Thoracic aorta (tissue), 2 donors: ENCODE measurements around the gene SH3GL3. TPM values are rescaled to one million over a fixed set of nuclear protein-coding genes. Genes with fewer than 3 reads are reported as not detected.
A peak's percentile ranks its signal among the peaks of the same experiment; 100 is the strongest.

ENCODE experiments used
- ATAC-seq: fragments of 150-250 bp; one replicate; pipeline ENCODE4 v1.8.0; 2017; ENCODE audit warnings: low read depth; ENCODE audit not compliant: insufficient number of reproducible peaks, low FRiP score
- DNase-seq: peaks from one replicate; pipeline ENCODE4 v3.0.0-alpha.2; 2020; ENCODE audit warnings: low spot score
- H3K27ac ChIP-seq, 2 donors: fragments of 200-600 bp; sonication (generic); 1 replicate in 1 of 2; 2 replicates in 1 of 2; pipeline ENCODE4 v1.5.1; 2016; ENCODE audit warnings: mild to moderate bottlenecking in 2 of 2, moderate library complexity in 2 of 2
- H3K27me3 ChIP-seq: fragments of 200-600 bp; sonication (generic); replicated peaks from 2 replicates; pipeline ENCODE4 v1.6.0; 2016; ENCODE audit warnings: mild to moderate bottlenecking; ENCODE audit not compliant: insufficient read depth
- H3K36me3 ChIP-seq: fragments of 200-600 bp; sonication (generic); one replicate; pipeline ENCODE4 v1.5.1; 2016
- H3K4me1 ChIP-seq, 2 donors: fragments of 200-600 bp; sonication (generic); 1 replicate in 1 of 2; 2 replicates in 1 of 2; pipeline versions ENCODE4 v1.5.1 to v1.6.0; 2016; ENCODE audit warnings: low read depth in 2 of 2, mild to moderate bottlenecking in 1 of 2; ENCODE audit not compliant: control insufficient read depth in 1 of 2
- H3K4me3 ChIP-seq: fragments of 200-600 bp; sonication (generic); 2 replicates; pipeline ENCODE4 v1.5.1; 2016; ENCODE audit warnings: mild to moderate bottlenecking
- H3K9me3 ChIP-seq: fragments of 200-600 bp; sonication (generic); 2 replicates; pipeline ENCODE4 v1.5.1; 2016
- total RNA-seq, 2 donors: library from RNA; depleted of rRNA; stranded (reverse); fragments of >200 nt; gene quantifications; one replicate each; pipeline versions ENCODE4 v1.1.0 to v1.2.3, GENCODE V29; 2016
- TF ChIP-seq, protein P1 (sequence below): fragments of 200-600 bp; sonication (generic); IDR thresholded peaks from one replicate; pipeline ENCODE4 v1.5.1; 2019; ENCODE audit warnings: antibody characterized with exemption

The SH3GL3 gene
- total RNA-seq, 2 donors from 2014 or later = 4.9 TPM; not detected in 1

DNA sequence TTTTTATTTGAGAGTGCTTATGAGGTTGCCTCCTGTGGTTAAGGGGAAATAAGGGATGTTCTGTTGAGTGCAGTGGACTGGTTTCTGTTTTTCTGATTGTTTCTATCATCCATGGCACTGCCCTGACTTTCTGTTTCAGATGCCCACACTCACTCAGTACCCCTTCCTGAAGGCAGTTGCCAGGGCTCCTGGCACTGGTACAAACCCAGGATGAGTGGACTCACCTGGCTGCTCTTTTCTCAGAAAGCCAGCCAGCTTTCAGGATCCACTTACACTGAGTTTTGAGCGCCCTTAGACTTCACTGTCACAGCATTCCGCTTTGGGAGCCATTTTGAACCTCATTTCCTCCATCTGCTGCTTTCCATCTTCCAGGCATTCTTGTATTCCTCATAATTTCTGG, 150.9 kb downstream of the SH3GL3 start:
- no peak for ATAC-seq
- no peak overlapping the region for H3K4me3 ChIP-seq

DNA sequence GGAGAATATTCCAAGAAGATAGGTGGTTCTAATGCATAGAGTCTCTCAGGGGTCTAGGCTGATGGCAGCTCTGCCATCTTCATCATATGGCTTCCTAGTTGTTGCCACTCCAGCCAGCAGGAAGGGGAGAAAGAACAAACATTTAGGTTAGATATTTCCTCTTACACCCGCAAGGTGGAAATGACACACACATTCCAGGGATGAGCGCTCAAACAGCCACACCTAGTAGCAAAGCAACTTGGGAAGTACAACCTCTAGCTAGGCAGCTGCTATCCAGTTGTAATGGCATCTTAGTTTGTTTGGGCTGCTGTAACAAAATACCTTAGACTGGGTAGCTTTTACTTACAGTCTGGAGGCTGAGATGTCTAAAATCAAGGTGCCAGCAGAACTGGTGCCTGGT, 154.9 kb downstream of the SH3GL3 start:
- Histone ChIP-seq H3K27ac (no peak overlapping the region), H3K4me3 (no peak overlapping the region), H3K27me3 (no peaks in the 10 kb centered on the region), H3K4me1 (peaks cover 13 to 14% of the 10 kb centered on the region in 2 donors), H3K9me3 (no peaks in the 10 kb centered on the region), H3K36me3 (no peaks in the 10 kb centered on the region)
- TF ChIP-seq, protein P1, sequence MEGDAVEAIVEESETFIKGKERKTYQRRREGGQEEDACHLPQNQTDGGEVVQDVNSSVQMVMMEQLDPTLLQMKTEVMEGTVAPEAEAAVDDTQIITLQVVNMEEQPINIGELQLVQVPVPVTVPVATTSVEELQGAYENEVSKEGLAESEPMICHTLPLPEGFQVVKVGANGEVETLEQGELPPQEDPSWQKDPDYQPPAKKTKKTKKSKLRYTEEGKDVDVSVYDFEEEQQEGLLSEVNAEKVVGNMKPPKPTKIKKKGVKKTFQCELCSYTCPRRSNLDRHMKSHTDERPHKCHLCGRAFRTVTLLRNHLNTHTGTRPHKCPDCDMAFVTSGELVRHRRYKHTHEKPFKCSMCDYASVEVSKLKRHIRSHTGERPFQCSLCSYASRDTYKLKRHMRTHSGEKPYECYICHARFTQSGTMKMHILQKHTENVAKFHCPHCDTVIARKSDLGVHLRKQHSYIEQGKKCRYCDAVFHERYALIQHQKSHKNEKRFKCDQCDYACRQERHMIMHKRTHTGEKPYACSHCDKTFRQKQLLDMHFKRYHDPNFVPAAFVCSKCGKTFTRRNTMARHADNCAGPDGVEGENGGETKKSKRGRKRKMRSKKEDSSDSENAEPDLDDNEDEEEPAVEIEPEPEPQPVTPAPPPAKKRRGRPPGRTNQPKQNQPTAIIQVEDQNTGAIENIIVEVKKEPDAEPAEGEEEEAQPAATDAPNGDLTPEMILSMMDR = no peak
- ATAC-seq = no peak
- DNase-seq = no peak

More for the DNA sequence above, 150.9 kb downstream of the SH3GL3 start:
- no peak for DNase-seq
- H3K27me3 ChIP-seq = no peaks in the 10 kb centered on the region
- H3K36me3 ChIP-seq = no peaks in the 10 kb centered on the region
- no peak overlapping the region for H3K27ac ChIP-seq
- TF ChIP-seq, protein P1 = no peak
- no peaks in the 10 kb centered on the region for H3K9me3 ChIP-seq
- H3K4me1 ChIP-seq = no peaks in the 10 kb centered on the region

DNA sequence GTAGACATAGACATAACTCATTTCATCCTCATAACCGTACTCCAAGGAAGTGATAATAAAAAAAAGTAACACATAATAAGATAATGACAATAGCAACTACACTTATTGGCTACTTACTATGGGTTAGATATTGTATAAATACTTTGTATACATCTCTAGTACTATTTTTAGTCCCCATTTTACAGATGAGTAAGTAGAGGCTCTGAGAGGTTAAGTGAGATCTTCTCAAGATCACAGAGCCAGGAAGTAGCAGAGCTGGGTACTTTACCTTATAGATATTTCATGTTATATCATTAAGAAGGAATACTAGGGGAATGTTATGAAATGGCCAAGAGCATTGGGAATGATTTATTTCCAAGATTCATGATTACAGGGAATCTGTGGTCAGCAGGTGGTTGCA, 157.4 kb downstream of the SH3GL3 start:
- DNase-seq = no peak
- TF ChIP-seq, protein P1 = no peak
- no peak overlapping the region for H3K27ac ChIP-seq
- peaks cover 13 to 14% of the 10 kb centered on the region in 2 donors for H3K4me1 ChIP-seq
- no peak overlapping the region for H3K4me3 ChIP-seq
- no peaks in the 10 kb centered on the region for H3K27me3 ChIP-seq
- H3K9me3 ChIP-seq = no peaks in the 10 kb centered on the region
- ATAC-seq = no peak
- H3K36me3 ChIP-seq = no peaks in the 10 kb centered on the region

DNA sequence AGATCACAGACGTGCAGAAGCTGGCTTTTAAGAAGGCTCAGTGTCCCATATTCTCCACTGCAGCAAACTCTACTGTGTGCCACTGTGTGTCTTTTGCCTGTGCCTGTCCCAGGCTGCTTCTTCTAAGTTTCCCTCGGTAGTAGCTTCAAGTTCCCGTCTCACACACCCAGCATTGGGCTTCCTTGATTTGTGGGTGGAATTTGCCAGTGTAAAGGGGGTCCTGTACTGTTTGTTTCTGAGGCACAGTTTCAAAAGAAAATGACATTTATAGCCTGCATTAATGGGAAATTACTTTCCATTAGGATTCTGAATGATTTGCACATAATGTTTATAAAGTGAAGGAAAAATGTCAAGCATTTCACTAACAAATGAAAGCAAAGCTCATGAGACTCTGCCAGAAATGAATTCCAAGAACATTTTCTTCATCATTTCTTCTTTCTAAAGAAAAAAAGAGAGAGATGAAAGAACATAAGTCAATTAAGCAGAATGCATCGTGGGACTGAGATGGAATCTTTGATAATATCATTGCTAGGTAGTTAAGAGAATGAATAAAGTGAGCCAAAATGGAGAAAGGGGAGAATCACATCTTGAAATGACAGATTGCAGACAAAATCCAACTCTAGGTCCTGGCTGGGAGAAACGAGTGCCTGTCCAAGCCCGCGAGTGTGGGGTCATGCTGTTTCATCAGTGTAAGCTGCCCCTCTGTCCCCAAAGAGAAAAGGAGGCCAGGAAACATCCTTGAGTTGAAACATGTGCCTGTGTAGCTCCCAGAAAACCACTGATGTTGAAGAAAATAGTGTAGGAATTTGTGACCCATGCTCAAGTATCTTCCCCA, 158.2 kb downstream of the SH3GL3 start:
- Histone ChIP-seq H3K36me3 (no peaks in the 10 kb centered on the region), H3K4me3 (peak overlapping the region; percentile 50), H3K27ac (no peak overlapping the region), H3K27me3 (no peaks in the 10 kb centered on the region), H3K4me1 (peaks cover 13 to 14% of the 10 kb centered on the region in 2 donors), H3K9me3 (no peaks in the 10 kb centered on the region)
- ATAC-seq (no peak), DNase-seq (no peak)
- TF ChIP-seq, protein P1 = no peak

DNA sequence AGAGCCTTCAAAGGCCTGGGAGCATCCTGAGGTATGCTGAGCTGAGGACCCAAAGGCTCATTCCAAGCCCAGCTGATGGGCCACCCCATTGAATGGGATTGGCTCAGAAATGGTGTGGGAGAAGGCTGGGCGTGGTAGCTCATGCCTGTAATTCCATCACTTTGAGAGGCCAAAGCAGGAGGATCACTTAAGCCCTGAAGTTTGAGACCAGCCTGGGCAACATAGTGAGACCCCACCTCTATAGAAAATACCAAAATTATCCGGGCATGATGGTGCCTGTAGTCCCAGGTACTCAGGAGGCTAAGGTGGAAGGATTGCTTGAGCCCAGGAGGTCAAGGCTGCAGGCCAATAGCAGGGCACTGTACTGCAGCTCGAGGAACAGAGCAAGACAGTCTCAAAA, 163.0 kb downstream of the SH3GL3 start:
- no peak for ATAC-seq
- Histone ChIP-seq H3K4me3 (no peak overlapping the region), H3K9me3 (no peaks in the 10 kb centered on the region), H3K4me1 (peaks cover 7 to 26% of the 10 kb centered on the region in 2 donors), H3K36me3 (no peaks in the 10 kb centered on the region), H3K27ac (no peak overlapping the region), H3K27me3 (no peaks in the 10 kb centered on the region)
- DNase-seq = no peak
- TF ChIP-seq, protein P1 = no peak
